Measurements from ENCODE around the gene RFLNA.

RFLNA gene

DNA sequence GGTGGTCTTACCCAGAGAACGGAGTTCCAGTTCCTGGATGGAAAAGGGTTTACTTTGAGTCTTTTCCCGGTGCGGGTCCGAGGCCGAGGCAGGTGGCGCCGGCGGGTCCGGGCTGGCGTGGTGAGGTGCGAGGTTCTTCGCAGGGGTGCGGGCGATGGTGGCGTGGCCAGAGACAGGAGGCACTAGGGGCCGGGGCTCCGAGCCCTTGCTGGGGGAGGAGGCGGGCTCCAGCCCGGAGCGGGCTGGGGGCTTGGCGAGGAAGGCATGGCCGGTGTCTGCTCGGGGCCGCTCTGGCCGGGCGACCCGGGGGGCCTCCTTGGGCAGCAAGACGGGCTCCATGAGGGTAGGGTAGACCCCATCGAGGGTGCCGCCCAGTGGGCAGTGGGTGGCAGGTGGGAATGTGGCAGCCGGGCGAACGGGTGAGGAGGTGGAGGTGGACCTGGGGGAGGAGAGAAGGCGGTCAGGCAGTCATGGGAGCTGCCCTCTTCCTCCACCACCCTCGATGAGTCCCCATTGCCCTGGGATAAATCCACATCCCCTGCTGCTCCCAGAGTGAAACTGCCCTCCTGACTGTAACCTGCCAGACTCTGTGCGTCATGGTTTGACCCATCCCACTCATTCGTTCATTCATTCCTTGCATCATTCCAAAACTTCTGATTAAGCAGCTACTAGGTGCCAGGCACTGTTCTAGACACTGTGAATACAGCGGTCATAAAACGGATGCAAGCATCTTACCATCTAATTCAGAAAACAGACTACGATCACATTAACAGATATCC is 42.0 kb downstream of the RFLNA start:
- DNase-seq (ENCODE audit: low spot score), result no peak

DNA sequence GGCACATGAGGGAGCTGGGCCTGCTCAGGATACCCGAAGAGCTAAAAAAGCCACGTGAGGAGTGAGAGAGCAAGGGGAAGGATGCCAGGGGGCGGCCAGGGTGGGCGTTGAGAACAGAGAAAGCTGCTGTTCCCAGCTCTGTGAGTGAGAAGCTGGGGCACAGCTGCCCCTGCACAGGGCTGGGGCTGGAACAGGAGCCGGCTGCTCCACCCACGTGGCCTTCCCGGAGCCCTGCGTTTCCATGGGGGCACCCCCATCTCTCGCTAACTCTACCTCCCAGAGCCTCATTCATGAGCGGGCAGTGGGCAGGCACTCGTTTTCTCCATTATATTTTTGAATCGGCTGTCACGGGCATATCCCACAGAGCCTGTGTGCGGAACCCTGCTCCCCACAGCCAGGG is 42.7 kb downstream of the RFLNA start:
- no peak for DNase-seq (ENCODE audit: low spot score)

DNA sequence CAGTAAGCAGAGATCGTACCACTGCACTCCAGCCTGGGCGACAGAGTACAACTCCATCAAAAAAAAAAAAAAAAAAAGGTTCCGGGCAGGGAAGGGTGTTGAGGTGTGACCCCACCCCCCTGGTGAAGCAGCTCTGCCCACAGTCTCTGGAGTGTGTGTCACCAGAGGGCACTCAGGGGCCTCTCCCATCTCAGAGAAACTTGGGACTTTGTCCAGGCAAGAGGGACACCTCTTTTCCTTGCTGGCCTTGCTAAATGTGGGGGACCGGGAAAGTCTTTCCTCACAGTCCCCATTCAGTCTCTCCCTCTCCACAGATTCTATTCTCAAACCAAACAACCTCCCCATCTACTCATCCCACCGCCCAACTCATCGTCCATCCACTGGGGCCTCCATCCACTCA is 43.6 kb downstream of the RFLNA start:
- no peak for DNase-seq (ENCODE audit: low spot score)

DNA sequence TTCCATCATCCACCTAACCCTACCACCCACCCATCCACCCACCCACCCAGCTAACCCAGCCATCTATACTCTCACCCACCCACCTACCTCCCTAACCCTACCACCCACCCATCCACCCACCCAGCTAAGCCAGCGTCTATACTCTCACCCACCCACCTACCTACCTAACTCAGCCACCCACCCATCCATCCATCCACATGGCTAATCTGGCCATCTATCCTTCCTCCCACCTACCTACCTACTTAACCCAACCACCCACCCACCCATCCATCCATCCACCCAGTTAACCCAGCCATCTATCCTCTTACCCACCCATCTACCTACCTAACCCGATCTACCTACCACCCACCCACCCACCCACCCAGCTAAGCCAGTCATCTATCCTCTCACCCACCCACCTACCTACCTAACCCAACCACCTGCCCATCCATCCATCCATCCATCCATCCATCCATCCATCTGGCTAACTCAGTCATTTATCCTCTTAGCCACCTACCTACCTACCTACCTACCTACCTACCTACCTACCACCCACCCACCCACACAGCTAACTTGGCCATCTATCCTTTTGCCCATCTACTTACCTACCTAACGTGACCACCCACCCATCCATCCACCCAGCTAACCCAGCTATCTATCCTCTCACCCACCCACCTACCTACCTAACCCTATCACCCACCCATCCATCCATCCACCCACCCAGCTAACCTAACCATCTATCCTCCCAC is 44.1 kb downstream of the RFLNA start:
- DNase-seq (ENCODE audit: low spot score), result no peak

DNA sequence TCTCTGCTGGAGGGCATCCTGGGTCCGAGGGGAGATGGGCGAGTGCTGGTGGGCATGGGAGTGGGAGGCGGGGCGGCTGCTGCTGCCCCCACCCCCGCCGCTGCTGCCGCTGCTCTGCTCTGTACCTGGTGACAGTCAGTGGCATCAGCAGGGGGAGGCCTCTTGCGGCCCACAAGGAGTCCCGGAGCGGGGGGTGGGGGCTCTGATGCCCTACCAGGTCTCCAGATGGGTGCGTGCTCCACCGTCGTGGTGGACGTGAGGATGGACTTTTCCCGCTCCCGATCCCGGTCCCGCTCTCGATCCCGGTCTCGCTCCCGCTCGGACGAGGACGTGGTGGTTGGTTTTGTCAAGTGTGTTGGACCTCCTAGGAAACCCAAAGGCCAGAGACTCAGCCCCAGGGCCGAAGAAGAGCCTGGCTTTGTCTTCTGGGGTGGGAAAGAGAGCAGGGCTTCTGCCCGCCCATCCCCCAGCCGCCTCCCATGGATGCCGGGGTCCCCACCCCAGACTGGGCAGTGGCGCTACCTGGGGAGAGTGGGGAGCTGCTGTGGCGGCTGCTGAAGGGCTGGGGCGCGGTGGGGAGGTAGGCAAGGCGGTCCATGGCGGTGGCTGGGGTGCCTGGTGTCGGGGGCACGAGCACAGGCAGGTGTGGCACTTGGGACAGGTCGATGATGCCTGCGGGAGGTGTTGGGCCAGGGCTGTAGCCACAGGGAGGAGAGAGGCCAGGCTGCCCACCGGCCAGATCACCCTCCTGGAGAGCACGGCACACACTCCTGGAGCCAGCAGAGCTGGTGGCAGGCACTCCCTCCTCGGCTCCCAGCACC is 45.4 kb downstream of the RFLNA start:
- no peak for DNase-seq (ENCODE audit: low spot score)

DNA sequence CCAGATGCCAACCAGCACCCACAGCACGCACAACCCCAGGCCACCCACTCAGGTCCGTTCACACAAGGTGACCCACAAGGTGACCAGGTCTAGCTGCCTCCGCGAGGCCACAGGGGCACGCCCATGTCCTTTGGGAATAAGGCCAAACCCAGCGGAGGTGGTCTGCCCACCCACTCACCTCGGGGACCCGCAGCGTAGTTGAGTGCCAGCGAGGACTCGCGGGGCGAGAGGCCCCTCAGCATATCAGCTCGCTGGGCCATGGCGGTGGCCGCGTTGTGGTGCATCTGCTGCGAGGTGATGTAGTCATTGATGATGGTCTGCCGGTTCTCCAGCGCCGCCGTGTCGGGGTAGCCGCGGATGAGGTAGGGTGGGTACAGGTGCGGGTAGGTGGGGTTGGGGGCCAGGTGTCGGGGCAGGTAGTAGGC is 46.8 kb downstream of the RFLNA start:
- DNase-seq (ENCODE audit: low spot score), result no peak

DNA sequence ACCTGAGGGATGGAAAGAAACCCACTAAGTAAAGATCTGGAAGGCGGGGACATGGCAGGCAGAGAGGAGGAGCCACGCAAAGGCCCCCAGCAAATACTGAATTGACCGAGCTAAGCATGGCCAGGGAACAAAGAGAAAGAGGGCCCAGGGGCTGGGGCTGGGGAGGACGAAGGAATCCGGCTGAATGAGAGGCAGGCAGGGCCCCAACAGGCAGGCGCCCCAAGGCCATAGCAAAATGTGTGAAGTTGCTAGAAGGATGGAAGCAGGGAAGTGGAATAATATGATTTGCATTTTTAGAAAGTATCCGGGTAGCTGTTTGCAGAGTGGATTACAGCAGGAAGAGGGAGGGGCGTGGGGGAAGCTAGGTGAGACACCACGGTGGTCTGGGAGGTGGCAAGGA is 49.1 kb downstream of the RFLNA start:
- DNase-seq (ENCODE audit: low spot score), result no peak

DNA sequence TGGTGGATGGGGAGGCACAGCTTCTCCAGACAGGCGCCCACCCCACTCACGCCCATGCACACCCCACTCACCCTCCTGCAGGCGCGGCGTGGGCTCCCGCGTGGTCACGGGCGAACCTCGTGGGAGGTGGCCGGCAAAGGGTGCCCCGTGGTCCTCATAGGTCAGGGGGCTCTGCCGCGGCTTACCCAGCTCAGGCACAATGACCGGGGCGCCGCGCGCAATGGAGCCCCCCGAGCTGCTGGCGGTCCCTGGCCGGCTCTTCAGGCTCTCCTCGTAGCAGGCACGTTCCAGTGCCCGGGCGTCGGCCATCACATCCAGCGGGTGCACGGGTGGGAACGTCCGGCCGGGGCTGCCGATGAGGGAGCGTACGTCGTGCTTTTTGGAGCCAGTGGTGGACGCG is 49.6 kb downstream of the RFLNA start:
- no peak for DNase-seq (ENCODE audit: low spot score)

DNA sequence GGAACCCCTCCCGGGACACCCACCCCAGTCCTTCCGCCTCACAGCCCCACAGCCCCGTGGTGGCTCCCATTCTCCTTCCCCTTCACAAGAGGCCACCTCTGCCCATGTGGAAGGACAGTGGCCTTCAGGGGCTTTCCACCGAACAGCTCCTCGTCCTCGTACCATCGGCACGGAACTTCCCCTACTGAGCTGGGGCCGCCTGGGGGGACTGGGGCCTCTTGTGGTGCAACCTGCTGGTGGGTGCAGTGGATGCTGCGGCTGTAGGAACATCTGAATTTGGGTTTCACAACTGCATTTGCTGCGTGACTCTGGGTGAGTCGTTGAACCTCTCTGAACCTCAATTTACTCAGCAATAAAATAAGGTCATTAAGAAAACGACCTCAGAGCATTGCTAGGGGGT is 50.9 kb downstream of the RFLNA start:
- DNase-seq (ENCODE audit: low spot score), result no peak

DNA sequence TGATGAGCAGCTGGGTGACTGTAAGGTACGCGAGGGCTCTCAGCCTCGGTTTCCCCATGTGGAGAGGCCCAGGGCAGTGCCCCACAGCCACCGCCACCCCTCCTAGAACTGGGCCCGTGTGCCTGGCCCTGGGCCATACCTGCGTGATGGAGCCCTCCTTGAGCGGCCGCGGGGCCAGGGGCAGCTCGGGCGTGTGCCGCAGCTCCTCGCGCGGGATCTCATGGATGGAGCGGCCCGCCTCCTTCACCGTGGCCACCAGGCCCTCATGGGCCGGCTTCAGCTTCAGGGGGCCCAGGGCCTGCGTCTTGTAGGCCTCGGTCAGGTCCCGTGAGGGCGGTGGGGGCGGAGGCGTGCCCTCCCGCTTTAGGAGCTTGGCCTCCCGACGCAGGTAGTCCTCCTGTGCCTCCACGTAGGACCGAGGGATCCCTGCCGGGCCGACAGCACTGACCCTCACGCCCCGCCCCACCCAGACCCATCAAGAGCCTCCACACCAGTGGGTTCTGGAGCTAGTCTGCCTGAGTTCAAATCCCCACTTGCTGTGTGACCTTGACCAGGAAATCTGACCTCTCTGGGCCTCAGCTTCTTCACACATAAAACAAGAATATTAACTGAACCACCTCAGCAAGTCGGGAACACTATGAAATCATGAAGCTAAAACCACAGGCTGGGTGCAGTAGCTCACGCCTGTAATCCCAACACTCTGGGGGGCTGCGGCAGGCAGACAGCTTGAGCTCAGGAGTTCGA is 51.7 kb downstream of the RFLNA start:
- no peak for DNase-seq (ENCODE audit: low spot score)

DNA sequence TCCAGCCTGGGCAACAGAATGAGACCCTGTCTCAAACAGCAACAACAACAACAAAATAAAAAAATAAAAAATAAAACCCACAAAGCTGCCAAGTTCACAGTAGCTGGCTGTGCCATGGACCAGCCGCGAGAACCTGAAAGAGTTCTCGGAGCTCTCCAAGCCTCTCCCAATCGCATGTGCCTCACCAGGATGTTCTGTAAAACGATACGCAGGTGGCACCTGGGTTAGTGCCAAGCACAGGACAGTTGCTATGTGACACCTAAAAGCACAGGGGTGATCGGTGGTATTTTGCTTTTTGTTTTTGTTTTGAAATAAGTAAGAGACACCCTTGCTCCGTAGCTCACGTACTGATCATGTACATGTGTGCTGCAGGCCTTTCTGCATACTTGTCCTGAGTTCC is 52.4 kb downstream of the RFLNA start:
- no peak for DNase-seq (ENCODE audit: low spot score)

DNA sequence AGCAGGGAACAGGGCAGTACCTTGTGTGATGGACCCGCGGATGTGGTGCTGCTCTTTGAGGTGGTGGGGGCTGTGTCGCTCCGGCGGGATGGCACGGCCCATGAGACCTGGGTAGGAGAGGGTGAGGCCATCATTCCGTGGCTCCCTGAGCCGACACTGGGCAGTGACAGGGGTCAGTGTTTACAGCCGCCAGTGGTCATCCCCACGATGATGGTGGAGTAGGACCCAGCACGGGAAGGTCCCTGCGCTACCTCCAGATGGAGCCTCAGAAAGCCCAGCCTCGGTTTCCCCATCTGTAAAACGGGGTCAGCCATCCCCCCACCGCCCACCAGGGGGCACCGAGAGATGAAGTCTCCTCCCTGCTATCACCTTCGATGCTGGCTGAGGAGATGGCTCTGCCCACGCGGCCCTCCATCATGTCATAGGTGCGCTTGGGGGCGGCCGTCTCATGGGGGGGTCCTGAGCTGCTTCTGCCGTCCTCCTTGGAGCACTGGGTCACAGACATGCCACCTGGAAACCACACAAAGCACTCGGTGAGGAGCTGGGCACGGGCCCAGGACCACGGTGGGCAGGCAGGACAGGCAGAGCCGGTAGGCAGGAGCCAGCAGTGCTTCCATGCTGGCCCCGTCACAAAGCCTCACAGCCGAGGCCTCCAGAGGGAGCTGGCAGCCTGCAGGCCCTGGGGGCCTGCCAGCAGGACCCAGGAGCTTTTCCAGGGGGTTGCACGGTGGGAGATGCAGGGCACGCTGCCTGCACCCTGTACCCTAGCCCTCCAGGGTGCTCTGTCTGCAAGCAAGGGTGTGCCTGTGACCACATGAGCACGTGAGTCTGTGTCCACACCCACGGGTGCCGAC is 53.1 kb downstream of the RFLNA start:
- peak; percentile 49 for DNase-seq (ENCODE audit: low spot score)

DNA sequence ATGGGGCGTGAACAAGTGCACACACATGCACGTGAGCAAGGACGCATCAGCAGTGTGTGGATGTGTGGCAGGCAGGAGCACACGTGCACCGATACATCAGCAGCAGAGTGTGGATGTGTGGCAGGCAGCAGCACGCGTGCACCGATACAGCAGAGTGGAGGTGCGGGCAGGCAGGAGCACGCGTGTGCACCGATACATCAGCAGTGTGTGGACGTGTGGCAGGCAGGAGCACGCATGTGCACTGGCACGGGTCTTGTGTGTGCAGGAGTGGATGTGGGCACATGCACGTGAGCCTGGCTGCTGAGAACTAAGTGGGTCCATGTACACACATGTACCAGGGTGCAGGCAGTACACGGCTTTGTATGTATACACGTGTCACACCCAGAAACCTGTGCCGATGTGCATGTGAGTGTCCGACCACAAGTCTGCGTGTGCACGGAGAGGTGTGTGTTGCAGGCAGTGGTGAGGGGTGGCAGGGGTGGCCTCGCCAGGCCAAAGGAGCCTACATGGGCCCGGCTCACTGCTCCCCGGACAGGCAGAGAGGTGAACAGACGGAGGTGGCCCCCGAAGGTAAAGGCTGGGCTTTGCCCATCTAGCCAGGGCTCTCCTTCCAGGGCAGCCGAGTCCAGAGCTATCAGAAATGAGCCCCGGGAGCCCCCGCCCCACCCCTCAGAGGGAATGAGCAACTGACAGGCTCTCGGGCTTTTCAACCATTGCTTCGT is 53.9 kb downstream of the RFLNA start:
- no peak for DNase-seq (ENCODE audit: low spot score)

DNA sequence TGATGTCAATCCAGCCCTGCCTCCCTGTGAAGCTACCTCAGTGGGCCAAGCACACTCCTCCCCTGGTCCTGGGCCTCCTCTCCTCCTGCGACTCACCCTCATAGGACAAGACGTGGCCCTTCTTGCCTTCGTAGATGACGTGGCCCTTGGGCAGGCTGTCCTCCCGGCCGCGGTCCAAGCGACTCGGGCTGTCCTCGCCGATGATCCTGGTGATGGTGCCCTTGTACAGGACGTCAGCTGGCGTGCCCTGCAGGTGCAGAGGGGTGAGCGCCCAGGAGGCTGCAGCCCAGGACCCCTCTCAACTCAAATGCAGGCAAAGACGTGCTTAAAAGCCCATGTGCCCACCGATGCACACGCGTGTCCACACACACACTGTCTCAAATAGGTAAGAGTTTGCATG is 55.6 kb downstream of the RFLNA start:
- DNase-seq (ENCODE audit: low spot score), result no peak

DNA sequence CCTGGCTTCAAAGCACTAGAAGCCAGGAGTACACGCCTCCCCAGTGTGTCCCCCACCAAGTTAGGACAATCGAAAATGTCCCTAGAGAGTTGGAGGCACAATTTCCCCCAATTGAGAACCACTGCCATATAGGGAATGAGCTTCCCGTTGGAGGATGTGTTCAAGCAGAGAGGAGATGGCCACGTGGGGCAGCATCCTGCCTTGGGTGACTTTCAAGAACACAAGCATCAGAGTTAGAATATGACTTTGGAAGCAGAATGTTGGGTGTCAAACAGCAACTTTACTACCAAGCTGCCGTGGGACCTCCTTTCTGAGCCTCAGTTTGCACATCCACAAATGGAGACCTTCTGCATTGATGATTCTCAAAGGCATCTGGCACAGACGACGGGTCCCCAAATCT is 56.5 kb downstream of the RFLNA start:
- DNase-seq (ENCODE audit: low spot score), result no peak

DNA sequence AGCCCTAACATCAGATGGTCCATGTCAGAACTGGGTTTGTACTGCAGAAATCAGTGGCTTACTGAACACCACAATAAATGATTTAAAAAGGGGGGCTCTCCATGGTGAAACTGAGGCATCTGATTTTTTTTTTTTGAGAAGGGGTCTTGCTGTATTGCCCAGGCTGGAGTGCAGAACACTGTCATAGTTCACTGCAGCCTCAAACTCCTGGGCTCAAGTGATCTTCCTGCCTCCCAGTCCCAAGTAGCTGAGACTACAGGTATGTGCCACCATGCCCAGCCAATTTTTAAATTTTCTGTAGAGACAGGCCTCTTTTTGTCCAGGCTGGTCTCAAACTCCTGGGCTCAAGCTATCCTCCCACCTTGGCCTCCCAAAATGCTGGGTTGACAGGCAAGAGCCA is 57.4 kb downstream of the RFLNA start:
- DNase-seq (ENCODE audit: low spot score), result no peak

DNA sequence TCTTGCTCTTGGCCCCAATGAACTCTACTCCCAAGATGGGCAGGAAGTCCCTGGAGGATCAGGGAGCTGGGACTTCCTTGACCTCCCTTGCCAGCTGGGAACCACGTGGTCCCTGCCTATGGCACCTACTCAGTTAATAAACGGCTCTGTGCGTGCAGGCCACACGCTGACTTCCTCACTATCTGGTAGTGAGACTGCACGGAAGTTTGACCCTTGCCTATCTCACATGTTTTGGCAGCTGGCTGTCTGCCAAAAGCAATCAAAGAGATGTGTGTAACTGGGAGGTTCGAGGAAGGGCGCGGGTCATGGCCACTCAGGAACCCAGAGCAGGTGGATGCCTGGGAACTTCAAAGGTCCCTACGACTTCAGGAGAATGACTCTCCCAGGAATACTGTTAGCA is 57.9 kb downstream of the RFLNA start:
- DNase-seq (ENCODE audit: low spot score), result no peak

DNA sequence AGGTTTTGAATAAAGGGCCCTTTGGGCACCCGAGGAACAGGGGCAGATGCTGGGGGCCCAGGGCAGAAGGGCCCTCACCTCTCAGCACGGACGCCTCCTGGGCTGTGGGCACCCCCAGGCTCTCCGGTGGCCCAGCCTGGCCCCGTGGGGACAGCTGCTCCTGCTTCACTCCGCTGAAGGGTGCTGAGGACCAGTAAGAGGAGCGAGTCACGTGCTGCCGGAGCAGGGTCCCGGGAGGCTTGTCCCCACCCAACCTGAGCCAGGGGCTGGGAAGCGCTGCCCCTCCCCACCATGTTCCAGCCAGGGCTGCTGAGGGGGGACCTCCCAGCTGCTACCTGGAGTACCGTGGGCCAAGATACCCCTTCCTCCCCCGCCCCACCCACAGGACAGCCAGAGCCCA is 59.5 kb downstream of the RFLNA start:
- DNase-seq (ENCODE audit: low spot score), result no peak

DNA sequence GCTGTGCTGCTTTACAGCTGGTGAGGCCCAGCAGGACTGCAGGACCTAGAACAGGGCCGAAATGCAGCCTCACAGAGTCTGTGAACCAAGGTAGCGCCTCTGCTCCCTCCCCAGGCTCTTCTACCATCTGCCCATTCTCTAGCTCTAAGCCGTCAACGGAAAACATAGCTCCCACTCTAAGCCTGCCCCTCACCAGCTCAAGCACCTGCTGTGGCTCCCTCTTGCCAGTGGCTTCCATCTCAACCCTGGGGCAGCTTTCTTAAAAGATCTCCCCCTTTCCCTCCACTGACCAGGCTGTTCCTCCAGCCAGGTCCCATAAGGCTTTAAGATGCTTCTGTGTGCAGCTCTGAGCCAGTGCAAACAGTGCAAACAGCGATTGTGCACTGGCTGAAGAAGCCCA is 61.3 kb downstream of the RFLNA start:
- no peak for DNase-seq (ENCODE audit: low spot score)

DNA sequence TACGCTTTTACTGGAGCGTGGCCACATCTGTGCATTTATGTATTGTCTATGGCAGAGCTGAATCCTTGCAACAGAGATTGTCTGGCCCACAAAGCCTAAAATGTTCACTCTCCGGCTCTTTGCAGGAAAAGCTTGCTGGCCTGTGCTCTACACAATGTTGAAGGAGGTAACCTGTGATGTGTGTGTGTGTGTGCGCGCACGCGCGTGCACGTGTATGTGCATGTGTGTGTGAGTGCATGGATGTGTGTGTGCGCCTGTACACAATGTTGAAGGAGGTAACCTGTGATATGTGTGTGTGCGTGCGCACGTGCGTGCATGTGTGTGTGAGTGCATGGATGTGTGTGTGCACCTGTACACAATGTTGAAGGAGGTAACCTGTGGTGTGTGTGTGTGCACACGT is 62.7 kb downstream of the RFLNA start:
- no peak for DNase-seq (ENCODE audit: low spot score)

DNA sequence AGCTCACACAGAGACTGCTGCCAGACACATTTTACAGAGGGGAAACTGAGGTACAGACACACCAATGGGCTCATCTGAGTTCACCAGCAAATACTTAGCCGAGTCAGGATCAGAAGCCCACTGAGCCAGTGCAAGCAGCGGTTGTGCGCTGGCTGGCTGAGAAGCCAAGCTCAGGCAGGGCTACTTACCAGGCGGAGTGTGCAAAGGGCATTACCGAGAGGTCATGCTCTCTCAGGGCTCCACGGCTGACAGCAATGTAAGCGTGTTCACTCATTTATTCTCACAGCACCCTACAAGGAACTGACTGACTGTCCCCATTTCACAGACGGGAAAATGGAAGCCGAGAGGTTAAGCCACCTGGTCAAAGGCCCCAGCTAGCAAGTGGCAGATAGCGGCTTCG is 63.7 kb downstream of the RFLNA start:
- no peak for DNase-seq (ENCODE audit: low spot score)
